Pancreas (tissue), 10 donors: Measurements from ENCODE around the gene MYOM3. TPM values are rescaled to one million over a fixed set of nuclear protein-coding genes. Genes with fewer than 3 reads are reported as not detected.

ENCODE experiments used
- ATAC-seq, 4 donors: fragments of 200-7000 bp; cut with Tn5 transposase; one replicate each; pipeline versions ENCODE4 v1.8.0 to v1.9.1; 2020; ENCODE audit warnings: mild to moderate bottlenecking in 4 of 4, moderate library complexity in 4 of 4
- DNase-seq, 6 donors: peaks; one replicate each; pipeline ENCODE4 v3.0.0-alpha.2; 2020
- FAIRE-seq: peaks from 2 replicates; lab custom pipeline; 2012; peaks lifted over from hg19 to GRCh38; lab: Jason Lieb, UNC
- H3K27ac ChIP-seq, 4 donors: fragments of 200-600 bp; sonication (generic); 1 replicate in 3 of 4; 2 replicates in 1 of 4; pipeline versions ENCODE4 v1.5.0 to v1.8.0; 2020
- H3K27me3 ChIP-seq, 4 donors: fragments of 200-600 bp; one replicate each; pipeline ENCODE4 v1.8.0; 2021
- H3K36me3 ChIP-seq, 3 donors: fragments of 200-600 bp; sonication (generic) in 1 of 3; one replicate each; pipeline versions ENCODE4 v1.5.0 to v1.8.0; 2020 to 2021
- H3K4me1 ChIP-seq, 3 donors: fragments of 200-600 bp; one replicate each; pipeline ENCODE4 v1.8.0; 2021
- H3K4me3 ChIP-seq, 4 donors: fragments of 200-600 bp; sonication (generic) in 2 of 4; one replicate each; pipeline versions ENCODE4 v1.5.0 to v1.8.0; 2020 to 2021
- H3K9me3 ChIP-seq, 4 donors: fragments of 200-600 bp; one replicate each; pipeline ENCODE4 v1.8.0; 2021
- WGBS, 2 donors: extraction: QIAGEN DNeasy Blood & Tissue Kit; methylation state at CpG; one replicate each; pipeline ENCODE4 v1.1.7; 2013; 5-methylcytosine and 5-hydroxymethylcytosine counted together
- intact Hi-C, 3 donors: fragments of 100-400 bp; cut with DNase I; formaldehyde crosslinking; loops; one replicate each; pipeline versions ENCODE4 v1.11.1 to v1.14.2; 2022
- polyA plus RNA-seq, 2 donors: library from polyadenylated mRNA; stranded (reverse); fragments of 200-250 nt; gene quantifications; one replicate each; pipeline ENCODE4 v1.2.3, GENCODE V29; 2013
- total RNA-seq, 6 donors: library from RNA; stranded (reverse); fragmentation: NEBNext Ultra II Directional in 4 of 6; extraction: Animal tissue kit (Norgen Biotek cat#: 25700) in 4 of 6; gene quantifications; one replicate each; pipeline versions ENCODE4 v1.2.1 to v1.2.4, GENCODE V29; 2021 to 2023
- TF ChIP-seq, protein P1 (sequence below), 4 donors: fragments of 200-600 bp; sonication (generic) in 3 of 4; IDR thresholded peaks; one replicate each; pipeline versions ENCODE4 v1.5.0 to v1.8.0; 2021; ENCODE audit warnings: antibody characterized with exemption in 4 of 4
- donor health status: healthy with polysubstance abuse.
- donor health status: DM: no; HTN: no; CAD: no; lungs with moderate emphysema.
- donor health status: DM: no; HTN: no; CAD: no.
- donor health status: control.
- donor health status: control.
- donor health status: Bipolar disorder and iron deficiency.
- donor health status: DM: yes; HTN: yes; CAD: no.
- donor health status: DM: no; HTN: no; CAD: no.
- donor health status: DM: no; HTN: no; CAD: no.
- donor health status: DM: yes; HTN: yes; CAD: no.

Gene MYOM3
- total and polyA plus RNA-seq, 8 donors, result 0.38 to 1.7 (median 0.79) TPM

DNA sequence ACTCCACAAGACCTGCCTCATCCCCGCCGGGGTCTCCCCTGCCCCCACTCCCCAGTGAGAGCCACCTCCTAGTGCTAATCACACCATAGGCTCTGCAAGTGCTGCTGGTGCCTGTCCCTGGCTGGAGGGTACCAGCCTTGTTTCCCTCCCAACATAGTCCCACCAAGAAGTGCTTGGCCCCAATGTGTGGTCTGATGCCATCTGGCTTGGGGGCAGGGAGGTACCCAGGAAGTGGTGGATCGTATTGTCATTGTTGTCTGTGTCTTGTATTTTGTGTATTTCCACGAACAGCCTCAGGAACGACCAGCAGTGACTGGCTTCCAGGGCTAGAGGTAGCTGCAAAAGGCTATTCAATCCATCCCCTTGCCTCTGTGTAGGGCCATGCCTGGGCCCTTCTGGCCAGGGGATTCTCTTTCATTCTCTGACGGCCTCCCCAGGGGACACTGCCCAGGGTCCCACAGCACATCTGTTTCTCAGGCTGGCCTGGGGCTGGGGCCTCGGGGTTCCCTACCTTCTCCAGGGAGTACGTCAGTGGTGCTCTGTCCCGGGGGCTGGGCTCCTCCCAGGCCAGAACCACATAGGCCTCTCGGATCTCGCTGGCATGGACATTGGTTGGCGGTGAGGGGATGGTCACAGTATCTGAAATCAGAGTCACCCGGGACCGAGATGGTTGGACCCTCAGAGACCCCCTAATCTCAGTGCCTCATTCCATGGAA, 22.8 kb downstream of the MYOM3 start:
- FAIRE-seq (no peak), DNase-seq (peak in 1 of 6 donors; percentile 30), ATAC-seq (no peak)
- no peaks in the 10 kb centered on the region for H3K4me1 ChIP-seq
- 87 to 91% methylated on average over 14 of the region's 14 CpGs for WGBS, 2 donors
- intact Hi-C loops, result no loop called here
- TF ChIP-seq, protein P1, sequence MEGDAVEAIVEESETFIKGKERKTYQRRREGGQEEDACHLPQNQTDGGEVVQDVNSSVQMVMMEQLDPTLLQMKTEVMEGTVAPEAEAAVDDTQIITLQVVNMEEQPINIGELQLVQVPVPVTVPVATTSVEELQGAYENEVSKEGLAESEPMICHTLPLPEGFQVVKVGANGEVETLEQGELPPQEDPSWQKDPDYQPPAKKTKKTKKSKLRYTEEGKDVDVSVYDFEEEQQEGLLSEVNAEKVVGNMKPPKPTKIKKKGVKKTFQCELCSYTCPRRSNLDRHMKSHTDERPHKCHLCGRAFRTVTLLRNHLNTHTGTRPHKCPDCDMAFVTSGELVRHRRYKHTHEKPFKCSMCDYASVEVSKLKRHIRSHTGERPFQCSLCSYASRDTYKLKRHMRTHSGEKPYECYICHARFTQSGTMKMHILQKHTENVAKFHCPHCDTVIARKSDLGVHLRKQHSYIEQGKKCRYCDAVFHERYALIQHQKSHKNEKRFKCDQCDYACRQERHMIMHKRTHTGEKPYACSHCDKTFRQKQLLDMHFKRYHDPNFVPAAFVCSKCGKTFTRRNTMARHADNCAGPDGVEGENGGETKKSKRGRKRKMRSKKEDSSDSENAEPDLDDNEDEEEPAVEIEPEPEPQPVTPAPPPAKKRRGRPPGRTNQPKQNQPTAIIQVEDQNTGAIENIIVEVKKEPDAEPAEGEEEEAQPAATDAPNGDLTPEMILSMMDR (IDR thresholded peaks at IDR 0.05), result no peak
- no peaks in the 10 kb centered on the region for H3K36me3 ChIP-seq
- H3K27me3 ChIP-seq, result no peaks in the 10 kb centered on the region
- no peak overlapping the region for H3K27ac ChIP-seq
- no peaks in the 10 kb centered on the region for H3K9me3 ChIP-seq
- H3K4me3 ChIP-seq, result no peak overlapping the region

DNA sequence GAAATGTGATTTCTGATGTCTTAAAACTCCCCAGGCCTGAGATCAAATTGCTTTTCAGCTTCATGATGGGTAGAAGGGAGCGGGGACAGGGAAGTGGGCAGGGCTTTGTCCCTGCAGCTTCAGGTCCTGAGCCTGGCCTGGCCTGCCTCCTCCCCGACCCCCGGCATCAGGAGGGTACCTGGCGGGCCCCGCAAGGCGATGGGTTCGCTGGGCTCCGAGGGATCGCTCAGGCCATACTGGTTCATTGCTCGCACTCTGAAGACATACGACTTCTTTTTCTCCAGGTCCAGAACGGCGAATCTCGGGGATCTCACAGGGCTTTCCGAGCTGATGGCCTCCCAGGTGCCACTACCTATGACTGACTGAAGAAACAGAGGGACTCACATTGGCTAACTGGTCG, 25.5 kb downstream of the MYOM3 start:
- intact Hi-C loops, result no loop called here
- no peaks in the 10 kb centered on the region for H3K36me3 ChIP-seq
- H3K4me3 ChIP-seq, result no peak overlapping the region
- ATAC-seq (no peak), DNase-seq (no peak), FAIRE-seq (no peak)
- H3K9me3 ChIP-seq, result no peaks in the 10 kb centered on the region
- WGBS, 2 donors, result 95% methylated on average over 15 to 16 of the region's 16 CpGs
- H3K27ac ChIP-seq, result no peak overlapping the region
- no peaks in the 10 kb centered on the region for H3K4me1 ChIP-seq
- no peaks in the 10 kb centered on the region for H3K27me3 ChIP-seq
- TF ChIP-seq, protein P1 (IDR thresholded peaks at IDR 0.05), result no peak

DNA sequence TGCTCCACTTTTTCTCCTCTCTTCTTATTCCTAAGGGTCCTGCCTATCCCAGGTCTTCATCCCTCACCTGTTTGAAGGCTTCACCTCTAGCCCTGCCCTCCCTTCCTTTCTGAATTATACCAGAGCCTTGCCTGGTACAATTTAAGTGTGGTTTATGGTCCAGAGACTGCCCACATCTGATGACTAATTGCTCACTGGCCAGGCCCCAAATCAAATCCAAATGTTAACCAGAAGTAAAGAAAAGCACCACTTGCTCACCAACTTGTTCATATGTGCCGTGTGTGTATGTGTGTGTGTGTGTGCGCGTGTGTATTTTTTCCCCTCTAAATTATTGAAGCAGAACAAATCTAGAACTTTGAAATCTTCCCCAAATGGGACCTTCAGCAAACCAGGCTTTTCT, 26.4 kb downstream of the MYOM3 start:
- intact Hi-C loops, result no loop called here
- no peak for ATAC-seq
- Histone ChIP-seq H3K27me3 (no peaks in the 10 kb centered on the region), H3K4me1 (no peaks in the 10 kb centered on the region), H3K36me3 (no peaks in the 10 kb centered on the region), H3K27ac (no peak overlapping the region), H3K9me3 (no peaks in the 10 kb centered on the region), H3K4me3 (no peak overlapping the region)
- no peak for DNase-seq
- WGBS, 2 donors, result 67 to 89% methylated on average over 3 of the region's 3 CpGs
- no peak for FAIRE-seq
- TF ChIP-seq, protein P1 (IDR thresholded peaks at IDR 0.05), result no peak

DNA sequence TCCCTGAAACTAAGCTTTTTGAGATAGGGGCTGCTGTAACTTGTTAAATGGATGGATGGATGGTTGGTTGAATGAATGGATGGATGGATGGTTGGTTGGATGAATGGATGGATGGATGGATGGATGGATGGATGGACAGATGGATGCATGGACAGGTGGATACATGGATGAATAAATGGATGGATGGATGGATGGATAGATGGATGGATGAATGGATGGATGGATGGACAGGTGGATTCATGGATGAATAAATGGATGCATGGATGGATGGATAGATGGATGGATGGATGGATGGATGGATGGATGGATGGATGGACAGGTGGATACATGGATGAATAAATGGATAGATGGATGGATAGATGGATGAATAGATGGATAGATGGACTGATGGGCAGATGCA, 26.9 kb downstream of the MYOM3 start:
- no peak overlapping the region for H3K27ac ChIP-seq

DNA sequence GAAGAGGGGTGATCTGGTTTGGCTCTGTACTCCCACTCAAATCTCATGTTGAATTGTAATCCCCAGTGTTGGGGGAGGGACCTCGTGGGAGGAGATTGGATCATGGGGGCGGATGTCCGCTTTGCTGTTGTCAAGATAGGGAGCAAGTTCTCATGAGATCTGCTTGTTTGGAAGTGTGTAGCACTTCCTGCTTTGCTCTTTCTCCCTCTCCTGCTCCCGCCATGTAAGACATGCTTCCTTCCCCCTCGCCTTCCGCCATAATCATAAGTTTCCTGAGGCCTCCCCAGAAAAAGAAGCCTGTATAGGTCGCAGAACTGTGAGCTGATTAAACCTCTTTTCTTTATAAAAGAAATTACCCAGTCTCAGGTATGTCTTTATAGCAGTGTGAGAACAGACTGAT, 27.9 kb downstream of the MYOM3 start:
- 84 to 89% methylated on average over 7 of the region's 7 CpGs for WGBS, 2 donors
- FAIRE-seq (no peak), ATAC-seq (no peak), DNase-seq (no peak)
- Histone ChIP-seq H3K4me1 (no peaks in the 10 kb centered on the region), H3K27me3 (no peaks in the 10 kb centered on the region), H3K9me3 (no peaks in the 10 kb centered on the region), H3K27ac (no peak overlapping the region), H3K36me3 (no peaks in the 10 kb centered on the region), H3K4me3 (no peak overlapping the region)
- TF ChIP-seq, protein P1 (IDR thresholded peaks at IDR 0.05), result no peak
- intact Hi-C loops, result no loop called here

More for the DNA sequence above, 26.9 kb downstream of the MYOM3 start:
- FAIRE-seq, result no peak
- Histone ChIP-seq H3K4me1 (no peaks in the 10 kb centered on the region), H3K4me3 (no peak overlapping the region), H3K9me3 (no peaks in the 10 kb centered on the region), H3K27me3 (no peaks in the 10 kb centered on the region), H3K36me3 (no peaks in the 10 kb centered on the region)
- intact Hi-C loops, result no loop called here
- ATAC-seq, result no peak
- TF ChIP-seq, protein P1 (IDR thresholded peaks at IDR 0.05), result no peak
- no peak for DNase-seq
